ENCODE measurements around the gene SLC2A1.

The SLC2A1 gene

GRCh38 chr1:42886800-42887199 lies 71.9 kb downstream of the SLC2A1 start:
- DNase-seq, result no peak

DNA sequence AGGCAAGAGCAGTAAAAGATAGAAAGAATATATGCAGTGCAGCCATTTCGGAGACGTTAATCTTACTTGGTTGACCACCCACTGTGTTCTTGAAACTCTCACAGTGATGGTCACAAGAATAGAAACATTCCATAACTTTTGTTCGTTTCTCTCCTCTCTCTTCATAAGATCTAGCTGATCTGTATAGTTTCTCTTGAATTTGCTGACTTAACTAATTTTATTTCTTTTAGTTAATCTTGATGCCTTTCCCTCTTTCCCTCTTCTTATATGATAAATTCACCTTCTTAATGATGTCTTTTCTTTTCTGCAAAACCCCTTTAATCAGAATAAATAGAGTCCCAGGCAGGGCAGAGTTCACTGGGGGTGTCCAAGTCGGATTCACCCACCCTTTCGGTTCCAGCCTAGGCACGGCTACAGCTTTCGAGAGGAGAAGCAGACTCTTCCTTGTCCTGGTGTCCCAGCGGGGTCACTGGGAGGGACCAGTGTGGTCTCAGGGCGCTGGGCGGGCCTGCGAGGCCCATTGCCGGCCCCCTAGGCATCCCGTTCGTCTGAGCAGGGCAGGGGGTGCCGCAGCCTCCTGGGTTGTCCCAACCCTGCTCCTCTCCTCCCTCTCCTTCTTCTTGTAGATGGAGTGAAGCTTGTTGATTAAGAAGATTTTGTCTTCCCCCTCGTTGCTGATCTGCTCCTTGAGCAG lies 72.5 kb downstream of the SLC2A1 start:
- no peak for DNase-seq

- DNase-seq, result no peak
Observed at GRCh38 chr1:42880384-42880783, 78.3 kb downstream of the SLC2A1 start.

GRCh38 chr1:42877380-42877779 lies 81.3 kb downstream of the SLC2A1 start:
- no peak for DNase-seq

GRCh38 chr1:42876009-42876408 lies 82.7 kb downstream of the SLC2A1 start:
- DNase-seq, result no peak
